ENCODE data around the gene ACP2.

GRCh38 chr11:47280860-47281259, 32.2 kb upstream of the ACP2 start:
- TF ChIP-seq CTCF (IDR thresholded peaks at IDR 0.05) (no peak), POLR2A (IDR thresholded peaks at IDR 0.05; ENCODE audit: low read length) (no peak), JUNB (IDR thresholded peaks at IDR 0.05) (no peak), RAD21 (conservative IDR thresholded peaks at IDR 0.05 in 1 of 2, IDR thresholded peaks at IDR 0.05 in 1 of 2) (no peak), MAZ (IDR thresholded peaks at IDR 0.05; ENCODE audit: borderline replicate concordance, low read depth, low read length) (no peak), MAFK (IDR thresholded peaks at IDR 0.05; ENCODE audit: partially characterized antibody) (no peak), PHF8 (IDR thresholded peaks at IDR 0.05; ENCODE audit: borderline replicate concordance, low read depth) (no peak), EP300 (IDR thresholded peaks at IDR 0.05) (no peak), JUN (IDR thresholded peaks at IDR 0.05) (no peak), MYC (IDR thresholded peaks at IDR 0.05; ENCODE audit: borderline replicate concordance, low read length) (no peak), REST (IDR thresholded peaks at IDR 0.05) (no peak)

All from A549 (cell line).